Measurements from ENCODE around the gene IL9. TPM values are rescaled to one million over a fixed set of nuclear protein-coding genes. Genes with fewer than 3 reads are reported as not detected.

Gene IL9
- total RNA-seq, 1 experiment from 2014 or later, result not detected

DNA sequence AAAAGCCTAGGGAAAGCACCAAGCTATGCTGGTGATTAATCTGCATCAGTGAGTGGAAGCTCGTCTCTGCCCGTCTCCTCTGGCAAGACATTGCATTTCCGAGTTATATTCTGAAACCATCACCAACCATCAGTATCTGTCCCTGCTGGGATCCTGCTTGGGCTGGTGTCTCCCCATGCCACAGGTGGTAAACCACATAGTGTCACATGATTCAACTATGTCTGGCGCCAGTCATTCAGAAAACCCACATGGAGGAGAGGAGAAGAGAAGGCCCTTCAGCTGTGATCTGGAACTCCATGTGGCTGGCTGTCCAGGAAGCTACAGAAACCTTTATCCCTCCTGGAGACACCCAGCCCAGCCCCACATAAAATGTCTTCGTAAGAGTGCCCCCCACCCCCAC lies 4.8 kb downstream of the IL9 start:
- intact Hi-C loops (cut with micrococcal nuclease; ENCODE audit: unreplicated experiment), result no loop called here
- in situ Hi-C loops (cut with HindIII; ENCODE audit: low pct_unique_long_range_greater_than_20kb, low sequenced_read_pairs), result no loop called here
- H3K27ac ChIP-seq (ENCODE audit: low read length), result no peak overlapping the region
- DNase-seq (ENCODE audit: low read depth, low spot score) (no peak), ATAC-seq (no peak)
- no TSS peak for BruUV-seq (replicated peaks)
- H3K4me3 ChIP-seq (ENCODE audit: low read depth in 2 of 2, low read length in 2 of 2), result no peak overlapping the region
- POLR2A ChIA-PET, result no interaction called here
- H3K27me3 ChIP-seq (ENCODE audit: control insufficient read depth, insufficient read depth, low read length), result no peaks in the 10 kb centered on the region
- no peaks in the 10 kb centered on the region for H3K4me1 ChIP-seq (ENCODE audit: control insufficient read depth, insufficient read depth, low read length)
- CTCF ChIA-PET, result interaction anchor here (0.6 kb wide), 1 partner anchor 36 kb away, joined by 5 read pairs; no protein-coding TSS in a partner anchor
- H3K9me3 ChIP-seq (ENCODE audit: control insufficient read depth, insufficient read depth, low read depth, low read length), result no peaks in the 10 kb centered on the region
- TF ChIP-seq POLR2AphosphoS5 (IDR thresholded peaks at IDR 0.05; ENCODE audit: low read depth, low read length), result no peak
- TF ChIP-seq, protein P1, sequence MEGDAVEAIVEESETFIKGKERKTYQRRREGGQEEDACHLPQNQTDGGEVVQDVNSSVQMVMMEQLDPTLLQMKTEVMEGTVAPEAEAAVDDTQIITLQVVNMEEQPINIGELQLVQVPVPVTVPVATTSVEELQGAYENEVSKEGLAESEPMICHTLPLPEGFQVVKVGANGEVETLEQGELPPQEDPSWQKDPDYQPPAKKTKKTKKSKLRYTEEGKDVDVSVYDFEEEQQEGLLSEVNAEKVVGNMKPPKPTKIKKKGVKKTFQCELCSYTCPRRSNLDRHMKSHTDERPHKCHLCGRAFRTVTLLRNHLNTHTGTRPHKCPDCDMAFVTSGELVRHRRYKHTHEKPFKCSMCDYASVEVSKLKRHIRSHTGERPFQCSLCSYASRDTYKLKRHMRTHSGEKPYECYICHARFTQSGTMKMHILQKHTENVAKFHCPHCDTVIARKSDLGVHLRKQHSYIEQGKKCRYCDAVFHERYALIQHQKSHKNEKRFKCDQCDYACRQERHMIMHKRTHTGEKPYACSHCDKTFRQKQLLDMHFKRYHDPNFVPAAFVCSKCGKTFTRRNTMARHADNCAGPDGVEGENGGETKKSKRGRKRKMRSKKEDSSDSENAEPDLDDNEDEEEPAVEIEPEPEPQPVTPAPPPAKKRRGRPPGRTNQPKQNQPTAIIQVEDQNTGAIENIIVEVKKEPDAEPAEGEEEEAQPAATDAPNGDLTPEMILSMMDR (IDR thresholded peaks at IDR 0.05), result no peak
- no peak for TF ChIP-seq TCF7L2 (IDR thresholded peaks at IDR 0.05; ENCODE audit: low read depth, low read length)
- no peak for TF ChIP-seq SIN3A (IDR thresholded peaks at IDR 0.05; ENCODE audit: borderline replicate concordance, insufficient read depth, low read depth, low read length)
- TF ChIP-seq, protein P2, sequence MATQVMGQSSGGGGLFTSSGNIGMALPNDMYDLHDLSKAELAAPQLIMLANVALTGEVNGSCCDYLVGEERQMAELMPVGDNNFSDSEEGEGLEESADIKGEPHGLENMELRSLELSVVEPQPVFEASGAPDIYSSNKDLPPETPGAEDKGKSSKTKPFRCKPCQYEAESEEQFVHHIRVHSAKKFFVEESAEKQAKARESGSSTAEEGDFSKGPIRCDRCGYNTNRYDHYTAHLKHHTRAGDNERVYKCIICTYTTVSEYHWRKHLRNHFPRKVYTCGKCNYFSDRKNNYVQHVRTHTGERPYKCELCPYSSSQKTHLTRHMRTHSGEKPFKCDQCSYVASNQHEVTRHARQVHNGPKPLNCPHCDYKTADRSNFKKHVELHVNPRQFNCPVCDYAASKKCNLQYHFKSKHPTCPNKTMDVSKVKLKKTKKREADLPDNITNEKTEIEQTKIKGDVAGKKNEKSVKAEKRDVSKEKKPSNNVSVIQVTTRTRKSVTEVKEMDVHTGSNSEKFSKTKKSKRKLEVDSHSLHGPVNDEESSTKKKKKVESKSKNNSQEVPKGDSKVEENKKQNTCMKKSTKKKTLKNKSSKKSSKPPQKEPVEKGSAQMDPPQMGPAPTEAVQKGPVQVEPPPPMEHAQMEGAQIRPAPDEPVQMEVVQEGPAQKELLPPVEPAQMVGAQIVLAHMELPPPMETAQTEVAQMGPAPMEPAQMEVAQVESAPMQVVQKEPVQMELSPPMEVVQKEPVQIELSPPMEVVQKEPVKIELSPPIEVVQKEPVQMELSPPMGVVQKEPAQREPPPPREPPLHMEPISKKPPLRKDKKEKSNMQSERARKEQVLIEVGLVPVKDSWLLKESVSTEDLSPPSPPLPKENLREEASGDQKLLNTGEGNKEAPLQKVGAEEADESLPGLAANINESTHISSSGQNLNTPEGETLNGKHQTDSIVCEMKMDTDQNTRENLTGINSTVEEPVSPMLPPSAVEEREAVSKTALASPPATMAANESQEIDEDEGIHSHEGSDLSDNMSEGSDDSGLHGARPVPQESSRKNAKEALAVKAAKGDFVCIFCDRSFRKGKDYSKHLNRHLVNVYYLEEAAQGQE (IDR thresholded peaks at IDR 0.05; ENCODE audit: insufficient read depth in 1 of 2, low read depth in 2 of 2, low read length in 1 of 2), result no peak
- H3K36me3 ChIP-seq (ENCODE audit: control insufficient read depth, insufficient read depth, low read length), result no peaks in the 10 kb centered on the region

DNA sequence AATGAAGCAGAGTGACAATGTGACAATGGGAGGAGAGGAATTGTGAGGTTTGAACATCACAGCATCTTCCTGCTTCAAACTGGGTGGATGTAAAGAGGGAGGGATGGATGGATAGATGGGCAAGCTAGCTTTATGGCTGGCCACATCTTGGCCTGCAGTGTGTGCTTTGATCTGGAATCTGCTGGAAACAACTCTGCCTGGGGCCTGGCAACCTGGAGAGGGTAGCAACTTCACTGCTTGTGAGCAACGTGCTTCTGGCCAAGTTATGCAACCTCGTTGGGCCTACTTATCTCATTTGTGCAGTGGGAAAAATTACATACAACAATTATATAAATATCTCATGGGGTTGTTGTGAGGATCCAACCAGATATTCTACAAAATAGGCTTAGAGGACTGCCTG lies 5.3 kb downstream of the IL9 start:
- in situ Hi-C loops (cut with HindIII; ENCODE audit: low pct_unique_long_range_greater_than_20kb, low sequenced_read_pairs), result no loop called here

More for the DNA sequence above, 5.3 kb downstream of the IL9 start:
- no peak overlapping the region for H3K4me3 ChIP-seq (ENCODE audit: low read depth in 2 of 2, low read length in 2 of 2)
- POLR2A ChIA-PET, result interaction anchor here (0.6 kb wide), 1 partner anchor 196 kb away, joined by 4 read pairs; no protein-coding TSS in a partner anchor
- H3K4me1 ChIP-seq (ENCODE audit: control insufficient read depth, insufficient read depth, low read length), result no peaks in the 10 kb centered on the region
- intact Hi-C loops (cut with micrococcal nuclease; ENCODE audit: unreplicated experiment), result no loop called here
- DNase-seq (ENCODE audit: low read depth, low spot score), result no peak
- H3K9me3 ChIP-seq (ENCODE audit: control insufficient read depth, insufficient read depth, low read depth, low read length), result no peaks in the 10 kb centered on the region
- BruUV-seq (replicated peaks), result no TSS peak
- no peak overlapping the region for H3K27ac ChIP-seq (ENCODE audit: low read length)
- ATAC-seq, result no peak
- CTCF ChIA-PET, result no interaction called here
- H3K36me3 ChIP-seq (ENCODE audit: control insufficient read depth, insufficient read depth, low read length), result no peaks in the 10 kb centered on the region
- no peaks in the 10 kb centered on the region for H3K27me3 ChIP-seq (ENCODE audit: control insufficient read depth, insufficient read depth, low read length)
- TF ChIP-seq, protein P2 (IDR thresholded peaks at IDR 0.05; ENCODE audit: insufficient read depth in 1 of 2, low read depth in 2 of 2, low read length in 1 of 2), result no peak
- TF ChIP-seq SIN3A (IDR thresholded peaks at IDR 0.05; ENCODE audit: borderline replicate concordance, insufficient read depth, low read depth, low read length), result no peak
- TF ChIP-seq TCF7L2 (IDR thresholded peaks at IDR 0.05; ENCODE audit: low read depth, low read length), result no peak
- TF ChIP-seq POLR2AphosphoS5 (IDR thresholded peaks at IDR 0.05; ENCODE audit: low read depth, low read length), result no peak
- TF ChIP-seq, protein P1 (IDR thresholded peaks at IDR 0.05), result no peak

Data from Panc1 (cell line).